K562 (cell line): Measurements from ENCODE around the gene PNPO. TPM values are rescaled to one million over a fixed set of nuclear protein-coding genes. Genes with fewer than 3 reads are reported as not detected.

Source experiments
- KDM5B ChIP-seq: fragments of 200-600 bp; sonication (generic); IDR thresholded peaks from 2 replicates; pipeline ENCODE4 v1.6.1; 2012; ENCODE audit warnings: low read depth, mild to moderate bottlenecking, moderate library complexity, low read length, control low read depth, inconsistent platforms; ENCODE audit not compliant: insufficient replicate concordance
- MBD2 ChIP-seq: sonication (generic); IDR thresholded peaks from 2 replicates; pipeline ENCODE4 v1.6.1; 2016; ENCODE audit warnings: low read depth, borderline replicate concordance
- MIER1 ChIP-seq: fragments of 450-650 bp; IDR thresholded peaks from 2 replicates; pipeline ENCODE4 v1.6.1; 2016; ENCODE audit warnings: antibody characterized with exemption, mild to moderate bottlenecking, low read depth
- RBBP5 ChIP-seq: fragments of 200-600 bp; sonication (generic); IDR thresholded peaks from 2 replicates; pipeline ENCODE4 v1.6.1; 2012; ENCODE audit warnings: borderline replicate concordance, mild to moderate bottlenecking, low read length, control low read depth, inconsistent platforms; ENCODE audit not compliant: insufficient read depth, poor library complexity, severe bottlenecking
- SMARCC2 ChIP-seq: fragments of 450-650 bp; IDR thresholded peaks from 2 replicates; pipeline ENCODE4 v1.6.1; 2017; ENCODE audit warnings: antibody characterized with exemption, moderate library complexity, mild to moderate bottlenecking, low read depth
- TEAD4 ChIP-seq, 2 experiments: sonication (generic) in 1 of 2; formaldehyde crosslinking in 1 of 2; IDR thresholded peaks; 2 replicates each; pipeline versions ENCODE4 v1.6.1 to v1.8.0; 2012 to 2022; ENCODE audit warnings: borderline replicate concordance in 1 of 2, inconsistent platforms in 1 of 2, low read length in 1 of 2, mild to moderate bottlenecking in 1 of 2, missing genetic modification reagents in 1 of 2
- polyA plus RNA-seq, 8 experiments: library from polyadenylated mRNA; depleted of rRNA in 4 of 8; stranded (reverse) in 5 of 8; unstranded in 3 of 8; fragments of >200 nt; fragmentation: Nextera tagmentation in 2 of 8; fragmentation: Illumina TruSeq in 1 of 8; extraction: Ambion mirVana in 2 of 8; extraction: Trizol in 1 of 8; gene quantifications; 2 replicates each; pipeline versions ENCODE4 v1.2.1 to v1.2.3, GENCODE V29; 2011 to 2014; ENCODE audit warnings: inconsistent platforms in 1 of 8, missing spikeins in 1 of 8
- total RNA-seq, 7 experiments: library from RNA; depleted of rRNA in 6 of 7; stranded (reverse); fragments of >200 nt in 6 of 7; fragmentation: Illumina TruSeq in 2 of 7; extraction: Trizol in 2 of 7; gene quantifications; 2 replicates each; pipeline versions ENCODE4 v1.2.1 to v1.2.3, GENCODE V29; 2011 to 2021; ENCODE audit warnings: low replicate concordance in 1 of 7
- TF ChIP-seq, protein P1 (sequence below): fragments of 200-800 bp; sonication (Bioruptor generic); IDR thresholded peaks from 2 replicates; pipeline ENCODE4 v1.6.1; 2016; ENCODE audit warnings: missing genetic modification characterization, missing compliant biosample characterization
- TF ChIP-seq, protein P2 (sequence below): fragments of 450-650 bp; IDR thresholded peaks from 2 replicates; pipeline ENCODE4 v1.6.1; 2014; ENCODE audit warnings: low read depth, mild to moderate bottlenecking, moderate library complexity, borderline replicate concordance
- TF ChIP-seq, protein P3 (sequence below): sonication (generic); formaldehyde crosslinking; IDR thresholded peaks from 2 replicates; pipeline ENCODE4 v1.8.0; 2022; ENCODE audit warnings: mild to moderate bottlenecking, missing genetic modification reagents
- TF ChIP-seq, protein P4 (sequence below): fragments of 450-650 bp; IDR thresholded peaks from 2 replicates; pipeline ENCODE4 v1.6.1; 2018; ENCODE audit warnings: mild to moderate bottlenecking, low read depth; ENCODE audit not compliant: partially characterized antibody
- TF ChIP-seq, protein P5 (sequence below): fragments of 450-650 bp; IDR thresholded peaks from 2 replicates; pipeline ENCODE4 v1.6.1; 2016; ENCODE audit warnings: low read depth, mild to moderate bottlenecking, moderate library complexity
- TF ChIP-seq, protein P6 (sequence below): sonication (generic); formaldehyde crosslinking; IDR thresholded peaks from 2 replicates; pipeline ENCODE4 v1.8.0; 2022; ENCODE audit warnings: mild to moderate bottlenecking, missing genetic modification reagents

The PNPO gene
- total and polyA plus RNA-seq, 9 of the 15 experiments (the other 6 are each of a cell fraction or from before 2014, with no cell fraction given) = 16.6 to 39.0 (median 27.4) TPM

DNA sequence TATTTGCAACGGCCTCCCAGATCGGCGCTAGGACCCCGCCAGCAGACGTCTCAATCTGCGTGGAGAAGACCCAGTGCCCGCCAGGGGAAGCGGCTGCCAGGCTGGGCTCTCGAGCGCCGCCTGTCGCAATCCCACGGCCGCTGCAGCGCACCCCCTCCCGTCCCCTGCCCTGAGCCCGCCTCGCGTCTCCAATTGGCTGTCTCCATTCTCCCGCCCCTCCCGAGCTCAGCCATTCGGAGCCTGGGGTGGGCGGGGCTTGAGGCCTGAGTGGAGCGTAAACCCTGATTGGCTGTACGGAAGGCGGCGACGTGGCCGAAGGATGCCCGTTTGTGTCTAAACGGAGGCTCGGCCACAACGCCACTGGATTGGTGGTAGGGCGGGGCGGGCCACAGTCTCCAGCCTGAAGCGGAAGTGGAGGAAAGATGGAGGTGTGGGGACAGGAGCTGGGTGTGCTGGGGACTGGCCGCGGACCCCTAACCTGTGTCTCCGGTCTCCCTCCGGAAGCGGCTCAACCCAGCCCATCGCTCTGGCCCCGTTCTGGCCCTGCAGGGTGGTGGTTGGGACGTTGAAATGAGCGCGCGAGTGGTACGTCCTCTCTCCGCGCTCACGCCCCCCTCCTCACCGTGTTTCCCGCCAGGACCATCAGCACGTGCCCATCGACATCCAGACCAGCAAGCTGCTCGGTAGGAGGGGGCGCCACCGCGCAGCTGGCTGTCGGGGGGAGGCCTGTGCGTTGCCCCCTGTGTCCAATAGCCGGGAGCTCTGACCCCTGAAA lies 29.5 kb downstream of the PNPO start, which contains the start of gene CDK5RAP3 (continued):
- TF ChIP-seq, protein P1, sequence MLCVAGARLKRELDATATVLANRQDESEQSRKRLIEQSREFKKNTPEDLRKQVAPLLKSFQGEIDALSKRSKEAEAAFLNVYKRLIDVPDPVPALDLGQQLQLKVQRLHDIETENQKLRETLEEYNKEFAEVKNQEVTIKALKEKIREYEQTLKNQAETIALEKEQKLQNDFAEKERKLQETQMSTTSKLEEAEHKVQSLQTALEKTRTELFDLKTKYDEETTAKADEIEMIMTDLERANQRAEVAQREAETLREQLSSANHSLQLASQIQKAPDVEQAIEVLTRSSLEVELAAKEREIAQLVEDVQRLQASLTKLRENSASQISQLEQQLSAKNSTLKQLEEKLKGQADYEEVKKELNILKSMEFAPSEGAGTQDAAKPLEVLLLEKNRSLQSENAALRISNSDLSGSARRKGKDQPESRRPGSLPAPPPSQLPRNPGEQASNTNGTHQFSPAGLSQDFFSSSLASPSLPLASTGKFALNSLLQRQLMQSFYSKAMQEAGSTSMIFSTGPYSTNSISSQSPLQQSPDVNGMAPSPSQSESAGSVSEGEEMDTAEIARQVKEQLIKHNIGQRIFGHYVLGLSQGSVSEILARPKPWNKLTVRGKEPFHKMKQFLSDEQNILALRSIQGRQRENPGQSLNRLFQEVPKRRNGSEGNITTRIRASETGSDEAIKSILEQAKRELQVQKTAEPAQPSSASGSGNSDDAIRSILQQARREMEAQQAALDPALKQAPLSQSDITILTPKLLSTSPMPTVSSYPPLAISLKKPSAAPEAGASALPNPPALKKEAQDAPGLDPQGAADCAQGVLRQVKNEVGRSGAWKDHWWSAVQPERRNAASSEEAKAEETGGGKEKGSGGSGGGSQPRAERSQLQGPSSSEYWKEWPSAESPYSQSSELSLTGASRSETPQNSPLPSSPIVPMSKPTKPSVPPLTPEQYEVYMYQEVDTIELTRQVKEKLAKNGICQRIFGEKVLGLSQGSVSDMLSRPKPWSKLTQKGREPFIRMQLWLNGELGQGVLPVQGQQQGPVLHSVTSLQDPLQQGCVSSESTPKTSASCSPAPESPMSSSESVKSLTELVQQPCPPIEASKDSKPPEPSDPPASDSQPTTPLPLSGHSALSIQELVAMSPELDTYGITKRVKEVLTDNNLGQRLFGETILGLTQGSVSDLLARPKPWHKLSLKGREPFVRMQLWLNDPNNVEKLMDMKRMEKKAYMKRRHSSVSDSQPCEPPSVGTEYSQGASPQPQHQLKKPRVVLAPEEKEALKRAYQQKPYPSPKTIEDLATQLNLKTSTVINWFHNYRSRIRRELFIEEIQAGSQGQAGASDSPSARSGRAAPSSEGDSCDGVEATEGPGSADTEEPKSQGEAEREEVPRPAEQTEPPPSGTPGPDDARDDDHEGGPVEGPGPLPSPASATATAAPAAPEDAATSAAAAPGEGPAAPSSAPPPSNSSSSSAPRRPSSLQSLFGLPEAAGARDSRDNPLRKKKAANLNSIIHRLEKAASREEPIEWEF (CRISPR knock-in tag) = no peak
- TF ChIP-seq KDM5B = peak; percentile 91
- TF ChIP-seq TEAD4 (IDR thresholded peaks at IDR 0.05; ENCODE audit: low read length) = peak; percentile 1; the same call in 1 of the 2 replicates
- 0 out of 2 replicates have a peak, but pooled peaks have one; percentile 66 for TF ChIP-seq TEAD4 (CRISPR knock-in tag; IDR thresholded peaks at IDR 0.05; ENCODE audit: borderline replicate concordance)
- peak; percentile 67 for TF ChIP-seq RBBP5
- TF ChIP-seq MIER1 = no peak
- TF ChIP-seq, protein P2, sequence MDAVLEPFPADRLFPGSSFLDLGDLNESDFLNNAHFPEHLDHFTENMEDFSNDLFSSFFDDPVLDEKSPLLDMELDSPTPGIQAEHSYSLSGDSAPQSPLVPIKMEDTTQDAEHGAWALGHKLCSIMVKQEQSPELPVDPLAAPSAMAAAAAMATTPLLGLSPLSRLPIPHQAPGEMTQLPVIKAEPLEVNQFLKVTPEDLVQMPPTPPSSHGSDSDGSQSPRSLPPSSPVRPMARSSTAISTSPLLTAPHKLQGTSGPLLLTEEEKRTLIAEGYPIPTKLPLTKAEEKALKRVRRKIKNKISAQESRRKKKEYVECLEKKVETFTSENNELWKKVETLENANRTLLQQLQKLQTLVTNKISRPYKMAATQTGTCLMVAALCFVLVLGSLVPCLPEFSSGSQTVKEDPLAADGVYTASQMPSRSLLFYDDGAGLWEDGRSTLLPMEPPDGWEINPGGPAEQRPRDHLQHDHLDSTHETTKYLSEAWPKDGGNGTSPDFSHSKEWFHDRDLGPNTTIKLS = peak; percentile 97
- TF ChIP-seq, protein P3, sequence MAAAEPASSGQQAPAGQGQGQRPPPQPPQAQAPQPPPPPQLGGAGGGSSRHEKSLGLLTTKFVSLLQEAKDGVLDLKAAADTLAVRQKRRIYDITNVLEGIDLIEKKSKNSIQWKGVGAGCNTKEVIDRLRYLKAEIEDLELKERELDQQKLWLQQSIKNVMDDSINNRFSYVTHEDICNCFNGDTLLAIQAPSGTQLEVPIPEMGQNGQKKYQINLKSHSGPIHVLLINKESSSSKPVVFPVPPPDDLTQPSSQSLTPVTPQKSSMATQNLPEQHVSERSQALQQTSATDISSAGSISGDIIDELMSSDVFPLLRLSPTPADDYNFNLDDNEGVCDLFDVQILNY (CRISPR knock-in tag) = peak; percentile 98
- TF ChIP-seq, protein P4, sequence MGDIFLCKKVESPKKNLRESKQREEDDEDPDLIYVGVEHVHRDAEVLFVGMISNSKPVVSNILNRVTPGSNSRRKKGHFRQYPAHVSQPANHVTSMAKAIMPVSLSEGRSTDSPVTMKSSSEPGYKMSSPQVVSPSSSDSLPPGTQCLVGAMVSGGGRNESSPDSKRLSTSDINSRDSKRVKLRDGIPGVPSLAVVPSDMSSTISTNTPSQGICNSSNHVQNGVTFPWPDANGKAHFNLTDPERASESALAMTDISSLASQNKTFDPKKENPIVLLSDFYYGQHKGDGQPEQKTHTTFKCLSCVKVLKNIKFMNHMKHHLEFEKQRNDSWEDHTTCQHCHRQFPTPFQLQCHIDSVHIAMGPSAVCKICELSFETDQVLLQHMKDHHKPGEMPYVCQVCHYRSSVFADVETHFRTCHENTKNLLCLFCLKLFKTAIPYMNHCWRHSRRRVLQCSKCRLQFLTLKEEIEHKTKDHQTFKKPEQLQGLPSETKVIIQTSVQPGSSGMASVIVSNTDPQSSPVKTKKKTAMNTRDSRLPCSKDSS = no peak
- no peak for TF ChIP-seq SMARCC2
- TF ChIP-seq, protein P5, sequence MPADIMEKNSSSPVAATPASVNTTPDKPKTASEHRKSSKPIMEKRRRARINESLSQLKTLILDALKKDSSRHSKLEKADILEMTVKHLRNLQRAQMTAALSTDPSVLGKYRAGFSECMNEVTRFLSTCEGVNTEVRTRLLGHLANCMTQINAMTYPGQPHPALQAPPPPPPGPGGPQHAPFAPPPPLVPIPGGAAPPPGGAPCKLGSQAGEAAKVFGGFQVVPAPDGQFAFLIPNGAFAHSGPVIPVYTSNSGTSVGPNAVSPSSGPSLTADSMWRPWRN = no peak
- peak; percentile 85; the same call in 1 of the 2 replicates for TF ChIP-seq MBD2
- TF ChIP-seq, protein P6, sequence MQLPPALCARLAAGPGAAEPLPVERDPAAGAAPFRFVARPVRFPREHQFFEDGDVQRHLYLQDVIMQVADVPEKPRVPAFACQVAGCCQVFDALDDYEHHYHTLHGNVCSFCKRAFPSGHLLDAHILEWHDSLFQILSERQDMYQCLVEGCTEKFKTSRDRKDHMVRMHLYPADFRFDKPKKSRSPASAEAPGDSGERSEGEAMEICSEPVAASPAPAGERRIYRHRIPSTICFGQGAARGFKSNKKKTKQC = peak; percentile 97
